A549 (cell line): ENCODE measurements around the gene MLLT10. TPM values are rescaled to one million over a fixed set of nuclear protein-coding genes. Genes with fewer than 3 reads are reported as not detected.

Experiments
- ATAC-seq, 2 experiments: fragments of 200-7000 bp in 1 of 2; fragments of >200 bp in 1 of 2; cut with Nextera tagmentation in 1 of 2; cut with Tn5 transposase in 1 of 2; 3 replicates each; pipeline versions ENCODE4 v1.8.0 to v1.9.1; 2018 to 2020; ENCODE audit warnings: mild to moderate bottlenecking in 1 of 2, moderate library complexity in 1 of 2
- CTCF ChIA-PET: fragments of 300-600 bp; sonication (Branson Sonifier 250); formaldehyde crosslinking; extraction: SDS; loops from one replicate; lab custom pipeline; 2021; ENCODE audit warnings: antibody characterized with exemption, inconsistent platforms; lab: Yijun Ruan, JAX
- POLR2A ChIA-PET: fragments of 350-600 bp; formaldehyde crosslinking; extraction: SDS; loops from one replicate; lab custom pipeline; 2021; ENCODE audit warnings: antibody characterized with exemption, inconsistent platforms; lab: Yijun Ruan, JAX
- DNase-seq, 2 experiments: peaks; one replicate each; pipeline versions ENCODE4 v3.0.0 to v3.0.0-alpha.2; 2011 to 2016; ENCODE audit warnings: low read depth in 1 of 2, low spot score in 1 of 2
- FAIRE-seq: peaks from 2 replicates; lab custom pipeline; 2011; peaks lifted over from hg19 to GRCh38; lab: Jason Lieb, UNC
- H3K27ac ChIP-seq, 2 experiments: fragments of >200 bp; sonication (Bioruptor Twin); formaldehyde crosslinking; 3 replicates each; pipeline ENCODE4 v1.5.1; 2016 to 2017
- H3K4me1 ChIP-seq: fragments of >200 bp; sonication (Bioruptor Twin); formaldehyde crosslinking; 3 replicates; pipeline ENCODE4 v1.6.1; 2016
- H3K4me2 ChIP-seq: fragments of >200 bp; sonication (Bioruptor Twin); formaldehyde crosslinking; 3 replicates; pipeline ENCODE4 v1.6.1; 2016
- H3K4me3 ChIP-seq: fragments of >200 bp; sonication (Bioruptor Twin); formaldehyde crosslinking; 3 replicates; pipeline ENCODE4 v1.5.1; 2016
- H3K9me3 ChIP-seq: fragments of >200 bp; sonication (Bioruptor Twin); formaldehyde crosslinking; 3 replicates; pipeline ENCODE4 v1.6.1; 2016
- CEBPB ChIP-seq, 2 experiments: fragments of >200 bp in 1 of 2; sonication (Bioruptor Twin) in 1 of 2; formaldehyde crosslinking in 1 of 2; IDR thresholded peaks; 2 replicates each; pipeline ENCODE4 v1.6.1; 2012 to 2016
- CHD4 ChIP-seq: fragments of 200-600 bp; sonication (generic); IDR thresholded peaks from 2 replicates; pipeline ENCODE4 v1.6.1; 2016; ENCODE audit warnings: antibody characterized with exemption, mild to moderate bottlenecking, borderline replicate concordance
- E2F6 ChIP-seq: IDR thresholded peaks from 2 replicates; pipeline ENCODE4 v1.6.1; 2012; ENCODE audit warnings: low read depth, borderline replicate concordance
- EHMT2 ChIP-seq: fragments of 200-600 bp; sonication (generic); IDR thresholded peaks from 2 replicates; pipeline ENCODE4 v1.6.1; 2016; ENCODE audit warnings: antibody characterized with exemption, low read depth, mild to moderate bottlenecking, moderate library complexity
- EP300 ChIP-seq, 2 experiments: fragments of >200 bp; sonication (Bioruptor Twin); formaldehyde crosslinking; IDR thresholded peaks; 2 replicates in 1 of 2; 3 replicates in 1 of 2; pipeline ENCODE4 v1.6.1; 2016 to 2017
- FOSL2 ChIP-seq, 2 experiments: fragments of 450-650 bp in 1 of 2; fragments of >200 bp in 1 of 2; sonication (Bioruptor Twin) in 1 of 2; formaldehyde crosslinking; IDR thresholded peaks; 2 replicates each; pipeline versions ENCODE4 v1.5.0 to v1.6.1; 2016 to 2020; ENCODE audit warnings: mild to moderate bottlenecking in 1 of 2, moderate library complexity in 1 of 2
- FOXS1 ChIP-seq: fragments of 250-450 bp; sonication (Bioruptor Pico); IDR thresholded peaks from 2 replicates; pipeline ENCODE4 v1.5.0; 2020; ENCODE audit warnings: mild to moderate bottlenecking, moderate library complexity
- GATA3 ChIP-seq: IDR thresholded peaks from 2 replicates; pipeline ENCODE4 v1.6.1; 2012; ENCODE audit warnings: borderline replicate concordance
- HDAC2 ChIP-seq: fragments of 200-600 bp; sonication (generic); IDR thresholded peaks from 2 replicates; pipeline ENCODE4 v1.6.1; 2016
- HES2 ChIP-seq: fragments of >200 bp; sonication (Bioruptor Twin); formaldehyde crosslinking; IDR thresholded peaks from 2 replicates; pipeline ENCODE4 v1.6.1; 2016
- JUN ChIP-seq, 2 experiments: fragments of >200 bp; sonication (Bioruptor Twin); formaldehyde crosslinking; IDR thresholded peaks; 2 replicates in 1 of 2; 3 replicates in 1 of 2; pipeline ENCODE4 v1.6.1; 2016 to 2017
- MAFK ChIP-seq: fragments of 450-650 bp; IDR thresholded peaks from 2 replicates; pipeline ENCODE4 v1.6.1; 2014; ENCODE audit not compliant: partially characterized antibody
- MAX ChIP-seq: IDR thresholded peaks from 2 replicates; pipeline ENCODE4 v1.6.1; 2012
- NR3C1 ChIP-seq: fragments of >200 bp; sonication (Bioruptor Twin); formaldehyde crosslinking; IDR thresholded peaks from 3 replicates; pipeline ENCODE4 v1.6.1; 2017
- PBX3 ChIP-seq: IDR thresholded peaks from 2 replicates; pipeline ENCODE4 v1.6.1; 2012
- PHF8 ChIP-seq: fragments of 200-600 bp; sonication (generic); IDR thresholded peaks from 2 replicates; pipeline ENCODE4 v1.6.1; 2016; ENCODE audit warnings: low read depth, mild to moderate bottlenecking, antibody characterized with exemption, moderate library complexity, borderline replicate concordance
- POLR2A ChIP-seq: IDR thresholded peaks from 2 replicates; pipeline ENCODE4 v1.6.1; 2012; ENCODE audit warnings: mild to moderate bottlenecking, low read length
- RFX5 ChIP-seq: fragments of 450-650 bp; IDR thresholded peaks from 2 replicates; pipeline ENCODE4 v1.7.1; 2014; ENCODE audit warnings: antibody characterized with exemption, mild to moderate bottlenecking, moderate library complexity
- TFCP2L1 ChIP-seq: fragments of 250-450 bp; sonication (Bioruptor Pico); IDR thresholded peaks from 2 replicates; pipeline ENCODE4 v1.5.0; 2021; ENCODE audit warnings: mild to moderate bottlenecking
- USF2 ChIP-seq: fragments of 450-650 bp; IDR thresholded peaks from 2 replicates; pipeline ENCODE4 v1.6.1; 2014; ENCODE audit warnings: antibody characterized with exemption
- ZSCAN20 ChIP-seq: fragments of 250-450 bp; sonication (Bioruptor Pico); IDR thresholded peaks from 2 replicates; pipeline ENCODE4 v1.8.0; 2022; ENCODE audit warnings: mild to moderate bottlenecking, moderate library complexity
- WGBS: methylation state at CpG from one replicate; pipeline ENCODE4 v1.1.6; 2017; ENCODE audit errors: missing lambda C conversion rate; 5-methylcytosine and 5-hydroxymethylcytosine counted together
- polyA plus RNA-seq, 4 experiments: library from polyadenylated mRNA; depleted of rRNA in 3 of 4; stranded (reverse); fragments of >200 nt; fragmentation: RNase III in 1 of 4; extraction: RNeasy Plus Mini Kit Qiagen cat#74134 plus additional on column Dnase treatment in 1 of 4; gene quantifications; 2 replicates in 3 of 4; 3 replicates in 1 of 4; pipeline ENCODE4 v1.2.3, GENCODE V29; 2011 to 2017

MLLT10 gene
- polyA plus RNA-seq, 2 of the 4 experiments (the other 2 are of a cell fraction): 41.7 to 54.1 TPM

- H3K4me2 ChIP-seq: peak overlapping the region; percentile 83
- no peak; a peak in 1 of 5 replicates for TF ChIP-seq EP300 (IDR thresholded peaks at IDR 0.05)
- TF ChIP-seq JUN (IDR thresholded peaks at IDR 0.05): peak in 1 of 2 experiments; percentile 66; a peak in 2 of 5 replicates
- TF ChIP-seq FOSL2 (IDR thresholded peaks at IDR 0.05): no peak
- TF ChIP-seq FOSL2 (CRISPR knock-in tag; IDR thresholded peaks at IDR 0.05): no peak
- no peak for TF ChIP-seq MAFK
- TF ChIP-seq NR3C1: no peak
- 0 out of 2 replicates have a peak, but pooled peaks have one; percentile 29 for TF ChIP-seq PBX3
- peak; percentile 59; the same call in 1 of the 2 replicates for TF ChIP-seq MAX
- no peak for TF ChIP-seq HES2
- no peak for TF ChIP-seq HDAC2
- peak; percentile 33; the same call in 1 of the 2 replicates for TF ChIP-seq GATA3
- no peak for TF ChIP-seq CEBPB (IDR thresholded peaks at IDR 0.05)
- TF ChIP-seq POLR2A: peak; percentile 51
- TF ChIP-seq PHF8: peak; percentile 55
- no peaks in the 10 kb centered on the region for H3K9me3 ChIP-seq
- DNase-seq: peak; percentile 52 to 89
- WGBS: under 1% methylated on average over 26 of the region's 56 CpGs
- H3K4me1 ChIP-seq: peaks cover 34% of the 10 kb centered on the region
- H3K4me3 ChIP-seq: peak overlapping the region; percentile 60
- ChIA-PET CTCF (interaction anchor here (0.8 to 2.1 kb wide), 4 partner anchors 12 to 248 kb away, joined by 3 to 13 read pairs (median 5); no protein-coding TSS in a partner anchor), POLR2A (interaction anchor here (0.6 to 3.2 kb wide), 16 partner anchors 8 to 790 kb away, joined by 3 to 85 read pairs (median 4); partner anchors contain the start of gene COMMD3)
- ATAC-seq: peak; percentile 69 to 72
- H3K27ac ChIP-seq: peak overlapping the region; percentile 94 to 99
- no peak for FAIRE-seq
Observed at GRCh38 chr10:21526188-21526859, 7.7 kb upstream of the MLLT10 start.

- no peaks in the 10 kb centered on the region for H3K9me3 ChIP-seq
- DNase-seq: peak in 1 of 2 experiments; percentile 72
- no peak for FAIRE-seq
- TF ChIP-seq E2F6: peak; percentile 24; the same call in 1 of the 2 replicates
- no peak for TF ChIP-seq FOXS1 (CRISPR knock-in tag)
- TF ChIP-seq POLR2A: 0 out of 2 replicates have a peak, but pooled peaks have one; percentile 6
- POLR2A ChIA-PET: interaction anchor here (0.6 to 3.2 kb wide), 12 partner anchors 9 to 717 kb away, joined by 3 to 85 read pairs (median 4); no protein-coding TSS in a partner anchor
- 2% methylated on average over 47 of the region's 68 CpGs for WGBS
- H3K27ac ChIP-seq: peak overlapping the region; percentile 94 to 99
- H3K4me2 ChIP-seq: peak overlapping the region; percentile 83
- CTCF ChIA-PET: interaction anchor here (1.0 to 1.3 kb wide), 2 partner anchors 31 to 197 kb away, joined by 3 to 5 read pairs; no protein-coding TSS in a partner anchor
- H3K4me3 ChIP-seq: peak overlapping the region; percentile 60
- ATAC-seq: peak; percentile 45 to 48
- H3K4me1 ChIP-seq: peaks cover 41% of the 10 kb centered on the region
Observed at GRCh38 chr10:21526860-21527597, 7.0 kb upstream of the MLLT10 start.

GRCh38 chr10:21527598-21528235 lies 6.3 kb upstream of the MLLT10 start:
- peaks cover 42% of the 10 kb centered on the region for H3K4me1 ChIP-seq
- FAIRE-seq (no peak), DNase-seq (peak in 1 of 2 experiments; percentile 76), ATAC-seq (no peak)
- under 1% methylated on average over 18 of the region's 18 CpGs for WGBS
- ChIA-PET POLR2A (interaction anchor here (0.6 to 3.2 kb wide), 10 partner anchors 9 to 451 kb away, joined by 3 to 85 read pairs (median 4); no protein-coding TSS in a partner anchor), CTCF (interaction anchor here (1.0 to 1.3 kb wide), 2 partner anchors 32 to 197 kb away, joined by 3 to 5 read pairs; no protein-coding TSS in a partner anchor)
- H3K4me2 ChIP-seq: peak overlapping the region; percentile 83
- H3K4me3 ChIP-seq: peak overlapping the region; percentile 60
- no peak for TF ChIP-seq HES2
- no peak for TF ChIP-seq USF2
- peak; percentile 94 for TF ChIP-seq MAFK
- no peak for TF ChIP-seq POLR2A
- no peak for TF ChIP-seq CHD4
- no peak for TF ChIP-seq EHMT2
- TF ChIP-seq TFCP2L1 (CRISPR knock-in tag): no peak
- TF ChIP-seq JUN (IDR thresholded peaks at IDR 0.05): peak in 1 of 2 experiments; percentile 19; a peak in 1 of 5 replicates
- TF ChIP-seq ZSCAN20 (CRISPR knock-in tag): no peak
- TF ChIP-seq RFX5: no peak
- peak; percentile 32; the same call in 1 of the 2 replicates for TF ChIP-seq MAX
- no peaks in the 10 kb centered on the region for H3K9me3 ChIP-seq
- H3K27ac ChIP-seq: peak overlapping the region; percentile 94 to 99
